Measurements from ENCODE around the gene ADAM8. TPM values are rescaled to one million over a fixed set of nuclear protein-coding genes. Genes with fewer than 3 reads are reported as not detected.
A peak's percentile ranks its signal among the peaks of the same experiment; 100 is the strongest.

Gene ADAM8
- total and polyA plus RNA-seq, 10 of the 15 experiments (the other 5 are each of a cell fraction or from before 2014, with no cell fraction given): 0.37 to 92.7 (median 21.7) TPM

GRCh38 chr10:133268532-133268931 is 8.1 kb downstream of the ADAM8 start:
- POLR2A ChIA-PET: no interaction called here
- DNase-seq (ENCODE audit: low read depth, low spot score) (no peak), FAIRE-seq (no peak), ATAC-seq (no peak)
- peaks cover 10 to 35% of the 10 kb centered on the region in 2 experiments for H3K36me3 ChIP-seq (ENCODE audit: control insufficient read depth in 2 of 2, insufficient read depth in 2 of 2, low read length in 1 of 2)
- RAD21 ChIA-PET (ENCODE audit: unreplicated experiment): no interaction called here
- H3K4me3 ChIP-seq: no peak overlapping the region
- SMC1A ChIA-PET (ENCODE audit: uncharacterized antibody, unreplicated experiment): no interaction called here
- WGBS (ENCODE audit: insufficient coverage, insufficient replicate concordance, low lambda C conversion rate, missing lambda C conversion rate): 97% methylated on average over 21 of the region's 22 CpGs
- no peaks in the 10 kb centered on the region for H3K27me3 ChIP-seq (replicated peaks in 1 of 2; ENCODE audit: control insufficient read depth in 2 of 2, insufficient read depth in 2 of 2, low read length in 1 of 2)
- no peaks in the 10 kb centered on the region for H3K9me3 ChIP-seq (replicated peaks; ENCODE audit: control insufficient read depth, insufficient read depth, low read length)
- in situ Hi-C loops (cut with MboI): no loop called here
- H3K9ac ChIP-seq (ENCODE audit: control insufficient read depth, insufficient read depth, low read length): no peak overlapping the region
- H3K4me1 ChIP-seq (ENCODE audit: control insufficient read depth, insufficient read depth, low read length): no peaks in the 10 kb centered on the region
- no peak for TF ChIP-seq RB1 (IDR thresholded peaks at IDR 0.05; ENCODE audit: borderline replicate concordance)
- TF ChIP-seq POLR2A (IDR thresholded peaks at IDR 0.05; ENCODE audit: low read depth, low read length): 0 out of 2 replicates have a peak, but pooled peaks have one; percentile 9
- no peaks in the 10 kb centered on the region for H4K20me1 ChIP-seq (ENCODE audit: control insufficient read depth, insufficient read depth)
- no peaks in the 10 kb centered on the region; the same call in 1 of the 2 replicates for H3K79me2 ChIP-seq (ENCODE audit: control insufficient read depth, insufficient read depth, low read length)
- CTCF ChIA-PET: no interaction called here
- intact Hi-C loops (cut with micrococcal nuclease; ENCODE audit: unreplicated experiment): no loop called here
- no peak overlapping the region for H3K27ac ChIP-seq (ENCODE audit: control insufficient read depth, insufficient read depth)
- no peak overlapping the region for H2AFZ ChIP-seq (ENCODE audit: control insufficient read depth, low read depth, low read length)
- BruUV-seq (replicated peaks): no TSS peak
- H3K4me2 ChIP-seq (ENCODE audit: control insufficient read depth, insufficient read depth): no peak overlapping the region

GRCh38 chr10:133267829-133268228 is 8.8 kb downstream of the ADAM8 start:
- Histone ChIP-seq H3K4me1 (ENCODE audit: control insufficient read depth, insufficient read depth, low read length) (no peaks in the 10 kb centered on the region), H3K9me3 (replicated peaks; ENCODE audit: control insufficient read depth, insufficient read depth, low read length) (no peaks in the 10 kb centered on the region), H3K4me3 (no peak overlapping the region), H3K27me3 (replicated peaks in 1 of 2; ENCODE audit: control insufficient read depth in 2 of 2, insufficient read depth in 2 of 2, low read length in 1 of 2) (no peaks in the 10 kb centered on the region), H4K20me1 (ENCODE audit: control insufficient read depth, insufficient read depth) (no peaks in the 10 kb centered on the region), H3K4me2 (ENCODE audit: control insufficient read depth, insufficient read depth) (no peak overlapping the region), H3K36me3 (ENCODE audit: control insufficient read depth in 2 of 2, insufficient read depth in 2 of 2, low read length in 1 of 2) (peaks cover 10 to 30% of the 10 kb centered on the region in 2 experiments), H3K27ac (ENCODE audit: control insufficient read depth, insufficient read depth) (no peak overlapping the region), H2AFZ (ENCODE audit: control insufficient read depth, low read depth, low read length) (no peak overlapping the region), H3K9ac (ENCODE audit: control insufficient read depth, insufficient read depth, low read length) (no peak overlapping the region), H3K79me2 (ENCODE audit: control insufficient read depth, insufficient read depth, low read length) (no peaks in the 10 kb centered on the region)
- intact Hi-C loops (cut with micrococcal nuclease; ENCODE audit: unreplicated experiment) (no loop called here), in situ Hi-C loops (cut with MboI) (no loop called here)
- no TSS peak for BruUV-seq (replicated peaks)
- ChIA-PET CTCF (no interaction called here), SMC1A (ENCODE audit: uncharacterized antibody, unreplicated experiment) (no interaction called here), POLR2A (no interaction called here), RAD21 (ENCODE audit: unreplicated experiment) (no interaction called here)
- DNase-seq (ENCODE audit: low read depth, low spot score) (no peak), ATAC-seq (no peak), FAIRE-seq (no peak)
- WGBS (ENCODE audit: insufficient coverage, insufficient replicate concordance, low lambda C conversion rate, missing lambda C conversion rate): 94% methylated on average over 18 of the region's 22 CpGs
- TF ChIP-seq KDM1A (IDR thresholded peaks at IDR 0.05; ENCODE audit: borderline replicate concordance): no peak
- no peak for TF ChIP-seq HDAC6 (IDR thresholded peaks at IDR 0.05; ENCODE audit: unreplicated experiment)
- TF ChIP-seq SUZ12 (IDR thresholded peaks at IDR 0.05; ENCODE audit: unreplicated experiment): no peak
- no peak for TF ChIP-seq SREBF1 (IDR thresholded peaks at IDR 0.05; ENCODE audit: low read length)
- no peak for TF ChIP-seq EZH2 (IDR thresholded peaks at IDR 0.05; ENCODE audit: borderline replicate concordance, control insufficient read depth, low read depth, low read length)
- TF ChIP-seq BMI1 (IDR thresholded peaks at IDR 0.05; ENCODE audit: borderline replicate concordance): no peak
- no peak for TF ChIP-seq NFYB (IDR thresholded peaks at IDR 0.05; ENCODE audit: insufficient read depth, low read depth, low read length)
- no peak for TF ChIP-seq ZNF274 (IDR thresholded peaks at IDR 0.05; ENCODE audit: insufficient read depth, insufficient read length)
- TF ChIP-seq LARP7 (IDR thresholded peaks at IDR 0.05): no peak
- no peak for TF ChIP-seq MXI1 (IDR thresholded peaks at IDR 0.05; ENCODE audit: low read depth, low read length)
- no peak for TF ChIP-seq PAX8 (IDR thresholded peaks at IDR 0.05)
- no peak for TF ChIP-seq POLR2AphosphoS5 (IDR thresholded peaks at IDR 0.05; ENCODE audit: low read length)
- no peak for TF ChIP-seq E2F8 (IDR thresholded peaks at IDR 0.05; ENCODE audit: low read depth, partially characterized antibody)
- TF ChIP-seq STAT3 (IDR thresholded peaks at IDR 0.05; ENCODE audit: low read depth, low read length): no peak
- no peak for TF ChIP-seq CHD1 (IDR thresholded peaks at IDR 0.05; ENCODE audit: low read depth, low read length)
- no peak for TF ChIP-seq HDGF (IDR thresholded peaks at IDR 0.05)
- no peak for TF ChIP-seq SMAD1 (IDR thresholded peaks at IDR 0.05; ENCODE audit: low read depth, partially characterized antibody)
